A549 treated with Hydrocortisone at 1 μM for 4 hours (cell line): ENCODE measurements around the gene CHRM1. TPM values are rescaled to one million over a fixed set of nuclear protein-coding genes. Genes with fewer than 3 reads are reported as not detected.

ENCODE experiments used
- total RNA-seq: library from RNA; stranded (reverse); fragments of 200-300 nt; extraction: Qiagen RNA extraction; gene quantifications from 5 replicates; pipeline ENCODE4 v1.2.3, GENCODE V29; 2022

CHRM1 gene
- 0.06 to 0.13 TPM (median 0.08 TPM) in 5 replicates for total RNA-seq

GRCh38 chr11:62921201-62921572 lies at the start of gene CHRM1:
Gene CHRM1 (minus strand): TSS chr11:62921363. CDS start chr11:62911100, 10,263 bp downstream.

GRCh38 chr11:62880803-62881578 lies 40.2 kb downstream of the CHRM1 start, which contains the start of gene SLC3A2:
Gene SLC3A2 (plus strand): TSS chr11:62880896. CDS start chr11:62881024, 128 bp downstream.

Other genes with a start within 250 kb of the CHRM1 start
- gene UQCC3, start 249.7 kb downstream of the CHRM1 start, total RNA-seq = 22.5 to 36.2 TPM (median 32.9 TPM) in 5 replicates
- 3.9 to 5.5 TPM (median 5.2 TPM) in 5 replicates for gene LBHD1, start 249.1 kb downstream of the CHRM1 start, total RNA-seq
- gene UBXN1, start 242.3 kb downstream of the CHRM1 start, total RNA-seq = 106 to 120 TPM (median 114 TPM) in 5 replicates
- gene LRRN4CL, start 231.8 kb downstream of the CHRM1 start, total RNA-seq = 0.07 to 0.13 TPM (median 0.11 TPM) in 4 of 5 replicates, not detected in the other
- gene BSCL2, start 213.9 kb downstream of the CHRM1 start, total RNA-seq = 63.8 to 87.2 TPM (median 72.5 TPM) in 5 replicates
- gene GNG3, start 213.7 kb downstream of the CHRM1 start, total RNA-seq = not detected in 5 replicates
- 38.5 to 50.6 TPM (median 40.7 TPM) in 5 replicates for gene HNRNPUL2, start 193.9 kb downstream of the CHRM1 start, total RNA-seq
- gene TTC9C, start 192.9 kb downstream of the CHRM1 start, total RNA-seq = 29.2 to 32.7 TPM (median 31.6 TPM) in 5 replicates
- gene ZBTB3, start 167.2 kb downstream of the CHRM1 start, total RNA-seq = 1.0 to 1.6 TPM (median 1.5 TPM) in 5 replicates
- 156 to 190 TPM (median 177 TPM) in 5 replicates for gene POLR2G, start 159.8 kb downstream of the CHRM1 start, total RNA-seq
- gene TAF6L, start 150.0 kb downstream of the CHRM1 start, total RNA-seq = 12.6 to 15.2 TPM (median 13.6 TPM) in 5 replicates
- 64.4 to 93.7 TPM (median 85.8 TPM) in 5 replicates for gene TMEM179B, start 134.0 kb downstream of the CHRM1 start, total RNA-seq
- 20.1 to 29.2 TPM (median 26.5 TPM) in 5 replicates for gene TMEM223, start 129.4 kb downstream of the CHRM1 start, total RNA-seq
- gene NXF1, start 115.9 kb downstream of the CHRM1 start, total RNA-seq = 47.7 to 51.9 TPM (median 49.5 TPM) in 5 replicates
- 19.0 to 25.5 TPM (median 24.6 TPM) in 5 replicates for gene STX5, start 89.3 kb downstream of the CHRM1 start, total RNA-seq
- gene TEX54, start 88.5 kb downstream of the CHRM1 start, total RNA-seq = not detected in 5 replicates
- 74.2 to 79.9 TPM (median 78.7 TPM) in 5 replicates for gene WDR74, start 81.8 kb downstream of the CHRM1 start, total RNA-seq
- gene SLC3A2, start 40.5 kb downstream of the CHRM1 start, total RNA-seq = 945 to 1,067 TPM (median 951 TPM) in 5 replicates
- gene SLC22A6, start 63.6 kb upstream of the CHRM1 start, total RNA-seq = not detected in 5 replicates
- not detected in 5 replicates for gene SLC22A8, start 94.5 kb upstream of the CHRM1 start, total RNA-seq
- gene SLC22A24, start 222.9 kb upstream of the CHRM1 start, total RNA-seq = not detected in 5 replicates